GM15510 (cell line): ENCODE results near the gene PPP1R14B.

Experiments
- POLR2A ChIP-seq: IDR thresholded peaks from 3 replicates; pipeline ENCODE4 v1.6.1; 2011; ENCODE audit warnings: borderline replicate concordance; ENCODE audit not compliant: insufficient read length; ENCODE audit errors: extremely low read depth

The PPP1R14B gene

GRCh38 chr11:64258946-64259532, 12.3 kb upstream of the PPP1R14B start:
- TF ChIP-seq POLR2A = no peak

GRCh38 chr11:64258356-64258755, 11.6 kb upstream of the PPP1R14B start:
- no peak for TF ChIP-seq POLR2A

- TF ChIP-seq POLR2A = no peak
These were observed 9.6 kb upstream of the PPP1R14B start for GRCh38 chr11:64256300-64256699.

GRCh38 chr11:64255135-64256128, 8.7 kb upstream of the PPP1R14B start:
- no peak for TF ChIP-seq POLR2A

- TF ChIP-seq POLR2A = no peak
These were observed 7.6 kb upstream of the PPP1R14B start for GRCh38 chr11:64254326-64254725.

- TF ChIP-seq POLR2A = no peak
These were observed 6.7 kb upstream of the PPP1R14B start for GRCh38 chr11:64253481-64253880.

GRCh38 chr11:64253043-64253442, 6.3 kb upstream of the PPP1R14B start:
- no peak for TF ChIP-seq POLR2A

GRCh38 chr11:64252003-64252872, 5.5 kb upstream of the PPP1R14B start:
- peak; percentile 28 for TF ChIP-seq POLR2A

- TF ChIP-seq POLR2A = no peak
These were observed 4.9 kb upstream of the PPP1R14B start for GRCh38 chr11:64251753-64252002.

- peak; percentile 76 for TF ChIP-seq POLR2A
These were observed 4.4 kb upstream of the PPP1R14B start, which contains the start of gene PLCB3 for GRCh38 chr11:64251016-64251752. PLCB3 (plus strand) TSS chr11:64251530; CDS start chr11:64251650, 120 bp downstream.

GRCh38 chr11:64250415-64251015, 3.8 kb upstream of the PPP1R14B start:
- TF ChIP-seq POLR2A = no peak

- no peak for TF ChIP-seq POLR2A
These were observed 3.0 kb upstream of the PPP1R14B start for GRCh38 chr11:64249563-64250414.

GRCh38 chr11:64249038-64249437, 2.3 kb upstream of the PPP1R14B start:
- no peak for TF ChIP-seq POLR2A
